K562 (cell line): ENCODE results near the gene GORASP2. TPM values are rescaled to one million over a fixed set of nuclear protein-coding genes. Genes with fewer than 3 reads are reported as not detected.

Experiments used
- BDP1 ChIP-seq: IDR thresholded peaks from 3 replicates; pipeline ENCODE4 v1.6.1; 2011; ENCODE audit not compliant: insufficient read length, insufficient read depth
- BHLHE40 ChIP-seq: IDR thresholded peaks from 2 replicates; pipeline ENCODE4 v1.6.1; 2011; ENCODE audit warnings: low read length, improper control_type of control experiment
- CREM ChIP-seq: IDR thresholded peaks from 2 replicates; pipeline ENCODE4 v1.6.1; 2014; ENCODE audit warnings: antibody characterized with exemption, low read depth
- E2F3 ChIP-seq: fragments of 250-450 bp; sonication (Bioruptor Pico); IDR thresholded peaks from 2 replicates; pipeline ENCODE4 v1.4.0; 2020; ENCODE audit warnings: mild to moderate bottlenecking
- GTF2F1 ChIP-seq: IDR thresholded peaks from 2 replicates; pipeline ENCODE4 v1.6.1; 2011; ENCODE audit warnings: low read depth, low read length, improper control_type of control experiment
- L3MBTL2 ChIP-seq: fragments of 450-650 bp; IDR thresholded peaks from 2 replicates; pipeline ENCODE4 v1.6.1; 2016; ENCODE audit warnings: mild to moderate bottlenecking, moderate library complexity
- MEIS2 ChIP-seq: fragments of 450-650 bp; IDR thresholded peaks from 2 replicates; pipeline ENCODE4 v1.6.1; 2014; ENCODE audit warnings: mild to moderate bottlenecking; ENCODE audit not compliant: partially characterized antibody
- NR3C1 ChIP-seq: sonication (generic); formaldehyde crosslinking; IDR thresholded peaks from 2 replicates; pipeline ENCODE4 v1.8.1; 2022; ENCODE audit warnings: missing genetic modification reagents
- SETDB1 ChIP-seq: IDR thresholded peaks from one replicate; pipeline ENCODE4 v1.6.1; 2012; ENCODE audit warnings: low read length, control low read depth, inconsistent platforms
- SPI1 ChIP-seq: IDR thresholded peaks from 2 replicates; pipeline ENCODE4 v1.6.1; 2011; ENCODE audit warnings: low read depth, low read length, control low read depth, borderline replicate concordance
- SRSF9 ChIP-seq: fragments of 200-400 bp; formaldehyde crosslinking; IDR thresholded peaks from 2 replicates; pipeline ENCODE4 v1.6.1; 2017; ENCODE audit warnings: low read depth, low read length, borderline replicate concordance
- XRCC5 ChIP-seq: fragments of 200-400 bp; formaldehyde crosslinking; IDR thresholded peaks from 2 replicates; pipeline ENCODE4 v1.6.1; 2017; ENCODE audit warnings: low read depth, mild to moderate bottlenecking, low read length
- ZNF263 ChIP-seq: sonication (generic); formaldehyde crosslinking; IDR thresholded peaks from 2 replicates; pipeline ENCODE4 v1.8.0; 2022; ENCODE audit warnings: mild to moderate bottlenecking, missing genetic modification reagents, borderline replicate concordance
- ZNF274 ChIP-seq: IDR thresholded peaks from 2 replicates; pipeline ENCODE4 v1.6.1; 2011; ENCODE audit warnings: low read depth, mild to moderate bottlenecking, low read length, moderate library complexity, borderline replicate concordance
- ZNF311 ChIP-seq: fragments of 250-450 bp; sonication (Bioruptor Pico); IDR thresholded peaks from 2 replicates; pipeline ENCODE4 v1.4.0; 2020; ENCODE audit warnings: mild to moderate bottlenecking, moderate library complexity
- ZNF644 ChIP-seq: fragments of 200-800 bp; sonication (Bioruptor generic); IDR thresholded peaks from 2 replicates; pipeline ENCODE4 v1.6.1; 2016; ENCODE audit warnings: low read depth, missing genetic modification characterization, missing compliant biosample characterization
- polyA plus RNA-seq, 8 experiments: library from polyadenylated mRNA; depleted of rRNA in 4 of 8; stranded (reverse) in 5 of 8; unstranded in 3 of 8; fragments of >200 nt; fragmentation: Nextera tagmentation in 2 of 8; fragmentation: Illumina TruSeq in 1 of 8; extraction: Ambion mirVana in 2 of 8; extraction: Trizol in 1 of 8; gene quantifications; 2 replicates each; pipeline versions ENCODE4 v1.2.1 to v1.2.3, GENCODE V29; 2011 to 2014; ENCODE audit warnings: inconsistent platforms in 1 of 8, missing spikeins in 1 of 8
- total RNA-seq, 7 experiments: library from RNA; depleted of rRNA in 6 of 7; stranded (reverse); fragments of >200 nt in 6 of 7; fragmentation: Illumina TruSeq in 2 of 7; extraction: Trizol in 2 of 7; gene quantifications; 2 replicates each; pipeline versions ENCODE4 v1.2.1 to v1.2.3, GENCODE V29; 2011 to 2021; ENCODE audit warnings: low replicate concordance in 1 of 7
- TF ChIP-seq, protein P1 (sequence below), 2 experiments: IDR thresholded peaks; 2 replicates each; pipeline ENCODE4 v1.6.1; 2012; ENCODE audit warnings: improper control_type of control experiment in 2 of 2, low read depth in 2 of 2, low read length in 2 of 2, borderline replicate concordance in 1 of 2
- TF ChIP-seq, protein P2 (sequence below): fragments of 250-450 bp; sonication (Bioruptor Pico); IDR thresholded peaks from 2 replicates; pipeline ENCODE4 v1.8.0; 2022; ENCODE audit warnings: moderate library complexity, mild to moderate bottlenecking, inconsistent platforms
- TF ChIP-seq, protein P3 (sequence below), 2 experiments: fragments of 200-800 bp in 1 of 2; sonication (Bioruptor generic) in 1 of 2; sonication (generic) in 1 of 2; formaldehyde crosslinking in 1 of 2; IDR thresholded peaks in 1 of 2; conservative IDR thresholded peaks in 1 of 2; 2 replicates each; pipeline versions ENCODE4 v1.5.0 to v1.6.1; 2016 to 2020; ENCODE audit warnings: missing compliant biosample characterization in 1 of 2, missing genetic modification characterization in 1 of 2, missing genetic modification reagents in 1 of 2
- TF ChIP-seq, protein P4 (sequence below): sonication (generic); formaldehyde crosslinking; IDR thresholded peaks from 2 replicates; pipeline ENCODE4 v1.4.0; 2020; ENCODE audit warnings: mild to moderate bottlenecking, missing genetic modification reagents

GORASP2 gene
- total and polyA plus RNA-seq, 9 of the 15 experiments (the other 6 are each of a cell fraction or from before 2014, with no cell fraction given) = 27.4 to 180 (median 59.6) TPM

DNA sequence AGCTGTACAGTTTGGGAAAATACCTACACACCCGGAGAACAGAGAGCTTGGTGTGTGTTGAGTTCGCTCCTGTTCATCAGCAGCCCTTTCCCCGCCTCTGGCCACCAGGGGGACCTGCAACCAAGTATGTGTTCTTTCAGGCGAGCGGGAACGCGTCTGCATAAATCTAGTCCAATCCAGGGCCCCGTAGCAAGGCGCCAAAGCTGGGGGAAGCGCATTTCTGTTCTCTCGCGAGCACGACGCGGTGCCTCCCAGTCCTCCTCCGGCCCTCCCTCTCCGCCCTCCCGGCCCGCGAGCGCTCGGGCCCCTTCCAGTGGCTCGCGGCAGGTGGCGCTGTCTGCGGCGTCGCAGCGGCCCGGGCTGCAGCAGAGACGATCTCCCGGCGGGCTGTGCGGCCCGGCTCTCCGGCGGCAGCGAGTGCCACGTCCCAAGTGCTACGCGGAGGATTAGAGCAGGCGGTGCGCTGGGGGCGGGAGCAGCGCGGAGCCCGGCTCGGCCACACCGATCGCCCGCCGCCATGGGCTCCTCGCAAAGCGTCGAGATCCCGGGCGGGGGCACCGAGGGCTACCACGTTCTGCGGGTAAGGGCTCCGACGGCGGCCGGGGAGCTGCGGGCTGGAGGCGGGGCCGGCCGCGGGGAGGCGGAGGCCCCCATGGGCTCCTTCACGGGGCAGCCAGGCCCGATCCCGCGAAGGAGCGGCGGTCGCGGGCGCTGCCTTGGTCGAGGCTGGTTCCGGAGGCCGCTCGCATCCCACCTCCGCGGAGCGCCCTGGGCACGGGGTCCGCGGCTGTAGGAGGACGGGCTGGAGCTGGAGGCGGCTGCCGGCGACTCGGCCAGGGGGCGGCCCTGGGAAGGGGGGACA lies at the start of gene GORASP2 (continued):
- TF ChIP-seq, protein P1, sequence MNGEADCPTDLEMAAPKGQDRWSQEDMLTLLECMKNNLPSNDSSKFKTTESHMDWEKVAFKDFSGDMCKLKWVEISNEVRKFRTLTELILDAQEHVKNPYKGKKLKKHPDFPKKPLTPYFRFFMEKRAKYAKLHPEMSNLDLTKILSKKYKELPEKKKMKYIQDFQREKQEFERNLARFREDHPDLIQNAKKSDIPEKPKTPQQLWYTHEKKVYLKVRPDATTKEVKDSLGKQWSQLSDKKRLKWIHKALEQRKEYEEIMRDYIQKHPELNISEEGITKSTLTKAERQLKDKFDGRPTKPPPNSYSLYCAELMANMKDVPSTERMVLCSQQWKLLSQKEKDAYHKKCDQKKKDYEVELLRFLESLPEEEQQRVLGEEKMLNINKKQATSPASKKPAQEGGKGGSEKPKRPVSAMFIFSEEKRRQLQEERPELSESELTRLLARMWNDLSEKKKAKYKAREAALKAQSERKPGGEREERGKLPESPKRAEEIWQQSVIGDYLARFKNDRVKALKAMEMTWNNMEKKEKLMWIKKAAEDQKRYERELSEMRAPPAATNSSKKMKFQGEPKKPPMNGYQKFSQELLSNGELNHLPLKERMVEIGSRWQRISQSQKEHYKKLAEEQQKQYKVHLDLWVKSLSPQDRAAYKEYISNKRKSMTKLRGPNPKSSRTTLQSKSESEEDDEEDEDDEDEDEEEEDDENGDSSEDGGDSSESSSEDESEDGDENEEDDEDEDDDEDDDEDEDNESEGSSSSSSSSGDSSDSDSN (IDR thresholded peaks at IDR 0.05; ENCODE audit: borderline replicate concordance in 1 of 2, low read depth in 2 of 2, low read length in 2 of 2) = peak; percentile 61 to 70; a peak in 3 of 4 replicates
- peak; percentile 98 for TF ChIP-seq E2F3 (CRISPR knock-in tag)
- TF ChIP-seq NR3C1 (CRISPR knock-in tag) = peak; percentile 95
- TF ChIP-seq MEIS2 = peak; percentile 60
- peak; percentile 40; the same call in 1 of the 2 replicates for TF ChIP-seq SPI1
- peak; percentile 90 for TF ChIP-seq ZNF263 (CRISPR knock-in tag)
- TF ChIP-seq ZNF274 = peak; percentile 52; the same call in 1 of the 2 replicates
- TF ChIP-seq XRCC5 = peak; percentile 98
- no peak for TF ChIP-seq ZNF644 (tag)
- TF ChIP-seq BHLHE40 = peak; percentile 74
- TF ChIP-seq, protein P2, sequence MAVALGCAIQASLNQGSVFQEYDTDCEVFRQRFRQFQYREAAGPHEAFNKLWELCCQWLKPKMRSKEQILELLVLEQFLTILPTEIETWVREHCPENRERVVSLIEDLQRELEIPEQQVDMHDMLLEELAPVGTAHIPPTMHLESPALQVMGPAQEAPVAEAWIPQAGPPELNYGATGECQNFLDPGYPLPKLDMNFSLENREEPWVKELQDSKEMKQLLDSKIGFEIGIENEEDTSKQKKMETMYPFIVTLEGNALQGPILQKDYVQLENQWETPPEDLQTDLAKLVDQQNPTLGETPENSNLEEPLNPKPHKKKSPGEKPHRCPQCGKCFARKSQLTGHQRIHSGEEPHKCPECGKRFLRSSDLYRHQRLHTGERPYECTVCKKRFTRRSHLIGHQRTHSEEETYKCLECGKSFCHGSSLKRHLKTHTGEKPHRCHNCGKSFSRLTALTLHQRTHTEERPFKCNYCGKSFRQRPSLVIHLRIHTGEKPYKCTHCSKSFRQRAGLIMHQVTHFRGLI (CRISPR knock-in tag) = no peak
- peak; percentile 88 for TF ChIP-seq CREM
- TF ChIP-seq SRSF9 = no peak
- TF ChIP-seq BDP1 = no peak
- peak; percentile 93 for TF ChIP-seq SETDB1
- TF ChIP-seq ZNF311 (CRISPR knock-in tag) = 0 out of 2 replicates have a peak, but pooled peaks have one; percentile 35
- TF ChIP-seq GTF2F1 = peak; percentile 59
- peak; percentile 95 for TF ChIP-seq L3MBTL2
- TF ChIP-seq, protein P3, sequence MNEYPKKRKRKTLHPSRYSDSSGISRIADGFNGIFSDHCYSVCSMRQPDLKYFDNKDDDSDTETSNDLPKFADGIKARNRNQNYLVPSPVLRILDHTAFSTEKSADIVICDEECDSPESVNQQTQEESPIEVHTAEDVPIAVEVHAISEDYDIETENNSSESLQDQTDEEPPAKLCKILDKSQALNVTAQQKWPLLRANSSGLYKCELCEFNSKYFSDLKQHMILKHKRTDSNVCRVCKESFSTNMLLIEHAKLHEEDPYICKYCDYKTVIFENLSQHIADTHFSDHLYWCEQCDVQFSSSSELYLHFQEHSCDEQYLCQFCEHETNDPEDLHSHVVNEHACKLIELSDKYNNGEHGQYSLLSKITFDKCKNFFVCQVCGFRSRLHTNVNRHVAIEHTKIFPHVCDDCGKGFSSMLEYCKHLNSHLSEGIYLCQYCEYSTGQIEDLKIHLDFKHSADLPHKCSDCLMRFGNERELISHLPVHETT (CRISPR knock-in tag; conservative IDR thresholded peaks at IDR 0.05 in 1 of 2, IDR thresholded peaks at IDR 0.05 in 1 of 2) = peak in 1 of 2 experiments; percentile 91; a peak in 2 of 4 replicates
- TF ChIP-seq, protein P4, sequence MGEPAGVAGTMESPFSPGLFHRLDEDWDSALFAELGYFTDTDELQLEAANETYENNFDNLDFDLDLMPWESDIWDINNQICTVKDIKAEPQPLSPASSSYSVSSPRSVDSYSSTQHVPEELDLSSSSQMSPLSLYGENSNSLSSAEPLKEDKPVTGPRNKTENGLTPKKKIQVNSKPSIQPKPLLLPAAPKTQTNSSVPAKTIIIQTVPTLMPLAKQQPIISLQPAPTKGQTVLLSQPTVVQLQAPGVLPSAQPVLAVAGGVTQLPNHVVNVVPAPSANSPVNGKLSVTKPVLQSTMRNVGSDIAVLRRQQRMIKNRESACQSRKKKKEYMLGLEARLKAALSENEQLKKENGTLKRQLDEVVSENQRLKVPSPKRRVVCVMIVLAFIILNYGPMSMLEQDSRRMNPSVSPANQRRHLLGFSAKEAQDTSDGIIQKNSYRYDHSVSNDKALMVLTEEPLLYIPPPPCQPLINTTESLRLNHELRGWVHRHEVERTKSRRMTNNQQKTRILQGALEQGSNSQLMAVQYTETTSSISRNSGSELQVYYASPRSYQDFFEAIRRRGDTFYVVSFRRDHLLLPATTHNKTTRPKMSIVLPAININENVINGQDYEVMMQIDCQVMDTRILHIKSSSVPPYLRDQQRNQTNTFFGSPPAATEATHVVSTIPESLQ (CRISPR knock-in tag) = 0 out of 2 replicates have a peak, but pooled peaks have one; percentile 85
